Right ventricle myocardium inferior (tissue), 1 donor: ENCODE measurements around the gene KLF13. TPM values are rescaled to one million over a fixed set of nuclear protein-coding genes. Genes with fewer than 3 reads are reported as not detected.

ENCODE experiments used
- ATAC-seq: fragments of 200-7000 bp; cut with Tn5 transposase; one replicate; pipeline ENCODE4 v1.9.1; 2020; ENCODE audit warnings: mild to moderate bottlenecking, moderate library complexity
- DNase-seq: peaks from one replicate; pipeline ENCODE4 v3.0.0; 2021; ENCODE audit errors: missing footprints
- intact Hi-C: fragments of 100-400 bp; cut with DNase I; formaldehyde crosslinking; loops from one replicate; pipeline ENCODE4 v1.11.0; 2022
- long read RNA-seq: library from polyadenylated mRNA; unstranded; transcript quantifications from one replicate; pipeline ENCODE4 v2.0.0, GENCODE V29; 2021
- total RNA-seq: library from RNA; stranded (reverse); fragmentation: NEBNext Ultra II Directional; extraction: Animal tissue kit (Norgen Biotek cat#: 25700); gene quantifications from one replicate; pipeline ENCODE4 v1.2.1, GENCODE V29; 2021
- donor health status: DM: no; HTN: yes; CAD: no; lungs with severe emphysema.

Gene KLF13
- total RNA-seq: 63.4 TPM
- long read RNA-seq, full-length matches to known transcripts: 2 of 9 reads
- long read RNA-seq, partial matches to known transcripts: 0 of 9 reads
- long read RNA-seq, other reads (novel, unspliced or antisense): 7 of 9 reads

DNA sequence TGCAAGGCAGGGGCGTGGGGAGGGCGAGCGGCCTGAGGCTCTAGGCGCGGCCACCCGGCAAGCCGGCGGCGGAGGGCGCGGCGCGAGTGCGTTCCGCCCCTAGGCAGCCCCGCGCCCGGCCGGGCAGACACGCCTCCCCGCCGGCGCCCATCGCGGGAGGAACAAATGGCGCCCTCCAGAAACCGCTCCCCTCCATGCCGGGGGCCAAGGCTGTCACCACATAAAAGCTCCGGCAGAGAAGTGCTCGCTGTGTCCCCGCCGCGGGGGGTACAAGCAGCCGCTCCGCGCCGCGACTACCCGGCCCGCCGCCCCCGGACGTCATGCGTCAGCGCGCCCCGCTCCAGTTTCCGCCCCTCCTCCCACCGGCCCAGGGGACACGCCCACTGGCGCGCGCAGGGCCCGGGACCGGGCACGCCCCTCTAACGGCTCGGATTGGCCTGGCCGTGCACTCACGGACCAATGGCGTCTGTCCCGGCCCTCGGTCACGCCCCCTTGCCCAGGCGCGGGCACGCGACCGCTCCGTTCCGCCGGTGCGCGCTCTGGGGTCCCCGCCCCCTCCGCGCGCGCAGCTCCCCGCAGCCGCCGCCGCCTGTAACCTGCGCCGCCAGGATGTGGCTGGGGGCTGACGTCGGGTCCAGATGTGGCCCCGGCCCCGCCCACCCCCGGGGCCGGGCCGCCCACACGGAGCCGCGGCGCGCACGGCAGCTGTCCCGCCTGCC, at the start of gene KLF13:
Gene KLF13 (plus strand): TSS at position 680 of the 719 bp plus-strand sequence. CDS start 378 bp downstream, outside the sequence.
- ATAC-seq: peak; percentile 91
- DNase-seq: peak; percentile 99
- intact Hi-C loops: loop anchor here (1.0 to 2.0 kb wide), 4 partner anchors 39 to 111 kb away; no protein-coding TSS in a partner anchor

DNA sequence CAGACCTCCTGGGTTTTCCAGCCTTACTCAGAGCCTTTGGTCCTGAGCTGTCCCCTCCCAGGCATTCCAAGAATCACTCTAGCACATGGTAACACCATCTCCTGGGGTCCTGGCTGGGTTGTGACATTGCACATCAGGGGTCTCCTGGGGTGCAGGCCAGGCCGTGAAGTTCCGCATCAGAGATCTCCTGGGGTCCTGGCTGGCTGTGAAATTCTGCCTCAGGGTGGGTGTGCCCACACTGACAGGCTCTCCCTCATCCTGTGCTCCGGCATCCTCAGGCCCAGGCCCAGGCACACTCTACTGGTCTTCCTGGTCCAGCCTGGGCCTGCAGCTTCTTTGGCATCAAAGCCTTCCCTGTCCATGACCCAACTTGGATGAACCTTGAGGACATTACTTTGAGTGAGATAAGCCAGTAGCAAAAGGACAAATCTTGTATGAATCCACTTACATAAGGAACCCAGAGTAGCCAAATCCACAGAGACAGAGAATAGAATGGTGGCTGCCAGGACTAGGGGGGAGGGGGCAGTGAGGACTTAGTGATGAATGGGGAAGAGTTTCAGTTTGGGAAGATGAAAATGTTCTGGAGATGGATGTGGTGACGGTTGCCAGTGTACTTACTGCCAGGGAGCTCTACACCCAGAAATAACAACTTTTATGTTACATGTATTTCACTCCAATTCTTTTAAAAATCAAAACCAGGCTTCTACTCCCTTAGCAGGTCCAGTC, 49.1 kb upstream of the KLF13 start:
- intact Hi-C loops: no loop called here
- no peak for DNase-seq

DNA sequence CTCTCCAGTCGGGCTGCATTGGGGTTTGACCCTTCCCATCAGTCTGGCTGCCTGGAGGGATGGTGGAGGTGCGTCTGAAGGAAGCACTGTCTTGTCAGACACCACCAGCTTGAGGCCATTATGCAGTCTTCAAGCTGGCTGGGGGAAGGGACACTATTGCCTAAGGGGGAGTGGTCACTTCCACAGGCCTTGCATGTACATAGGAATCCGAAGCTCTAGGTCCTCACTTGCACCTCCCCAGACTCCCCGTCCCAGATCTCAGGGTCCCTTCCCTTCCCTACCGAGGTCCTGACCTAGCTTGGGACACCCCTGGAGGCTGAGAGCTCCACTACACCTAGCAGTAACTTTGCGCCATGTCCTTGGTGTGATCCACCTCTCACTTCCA, 48.6 kb upstream of the KLF13 start:
- ATAC-seq (no peak), DNase-seq (no peak)
- intact Hi-C loops: no loop called here

More for the DNA sequence above, 49.1 kb upstream of the KLF13 start:
- ATAC-seq: no peak

DNA sequence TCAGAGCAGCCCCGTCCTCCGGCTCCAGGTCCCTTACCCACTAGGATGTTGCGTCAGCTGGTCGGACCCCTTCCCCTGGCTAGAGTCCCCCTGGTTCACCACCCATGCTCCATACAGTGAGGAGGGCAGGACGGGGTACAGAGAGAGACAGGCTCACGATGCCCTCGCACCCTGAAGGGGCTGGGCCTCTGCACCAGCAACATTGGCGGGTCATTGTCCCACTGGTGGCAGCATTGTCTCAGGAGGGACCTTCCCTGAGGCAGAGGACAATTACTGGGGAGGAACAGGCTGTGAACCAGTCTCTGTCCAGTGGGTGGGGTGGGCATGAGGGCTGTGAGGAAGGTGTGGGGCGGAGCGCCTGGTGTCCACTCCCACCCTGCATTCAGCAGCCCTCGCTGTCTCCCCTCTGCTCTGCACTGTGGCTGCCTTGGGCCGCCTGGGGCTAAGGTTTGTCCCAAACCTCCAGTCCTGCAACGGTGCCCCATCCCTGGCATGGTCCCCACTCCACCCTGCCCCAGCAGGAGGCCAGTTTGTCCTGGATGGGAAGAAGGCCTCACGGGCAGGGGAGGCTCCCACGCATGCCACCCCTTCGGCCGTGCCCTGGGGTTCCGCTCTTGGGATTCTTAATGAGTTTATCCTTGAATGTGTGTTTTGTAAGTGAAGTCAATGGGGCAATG, 48.0 kb upstream of the KLF13 start:
- ATAC-seq: no peak
- intact Hi-C loops: no loop called here
- no peak for DNase-seq

DNA sequence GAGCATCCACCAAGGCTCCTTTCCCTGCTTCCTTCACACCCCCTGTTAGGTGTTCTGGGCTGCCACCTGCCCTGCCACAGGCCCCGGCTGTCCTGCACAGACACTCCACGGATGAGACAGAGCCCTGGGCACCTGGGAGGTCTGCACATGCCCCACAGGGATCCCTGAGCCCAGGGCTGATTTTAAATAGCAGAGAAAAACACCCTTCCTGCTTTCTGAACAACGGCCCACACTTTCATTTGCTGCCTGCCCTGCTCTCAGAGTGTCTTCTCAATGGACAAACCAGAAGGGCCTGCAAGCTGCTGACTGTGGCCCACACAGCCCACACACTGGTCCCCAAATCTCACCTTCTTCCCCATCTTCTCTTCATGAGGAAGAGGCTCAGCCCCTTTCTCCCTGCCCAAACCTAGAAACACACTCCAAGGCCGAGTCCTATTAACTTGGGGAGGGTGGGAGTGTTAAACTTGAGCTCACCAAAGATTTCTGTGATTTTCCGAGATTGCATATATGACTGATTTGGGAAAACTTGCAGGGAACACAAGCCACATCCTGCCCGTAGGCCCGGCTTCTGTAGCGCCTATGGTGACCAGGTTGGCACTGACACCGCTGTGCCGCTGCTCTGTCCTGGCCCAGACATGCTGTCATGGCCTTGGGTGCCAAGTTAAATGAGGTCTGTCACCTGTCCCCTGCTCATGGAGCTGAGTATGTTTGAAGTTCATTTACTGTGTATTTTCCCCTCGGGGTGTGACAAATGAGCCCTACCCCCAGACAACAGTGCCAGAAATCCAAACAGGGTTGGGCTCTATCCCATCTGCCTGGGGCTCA, 47.2 kb upstream of the KLF13 start:
- intact Hi-C loops: no loop called here
- DNase-seq (no peak), ATAC-seq (peak; percentile 17)

DNA sequence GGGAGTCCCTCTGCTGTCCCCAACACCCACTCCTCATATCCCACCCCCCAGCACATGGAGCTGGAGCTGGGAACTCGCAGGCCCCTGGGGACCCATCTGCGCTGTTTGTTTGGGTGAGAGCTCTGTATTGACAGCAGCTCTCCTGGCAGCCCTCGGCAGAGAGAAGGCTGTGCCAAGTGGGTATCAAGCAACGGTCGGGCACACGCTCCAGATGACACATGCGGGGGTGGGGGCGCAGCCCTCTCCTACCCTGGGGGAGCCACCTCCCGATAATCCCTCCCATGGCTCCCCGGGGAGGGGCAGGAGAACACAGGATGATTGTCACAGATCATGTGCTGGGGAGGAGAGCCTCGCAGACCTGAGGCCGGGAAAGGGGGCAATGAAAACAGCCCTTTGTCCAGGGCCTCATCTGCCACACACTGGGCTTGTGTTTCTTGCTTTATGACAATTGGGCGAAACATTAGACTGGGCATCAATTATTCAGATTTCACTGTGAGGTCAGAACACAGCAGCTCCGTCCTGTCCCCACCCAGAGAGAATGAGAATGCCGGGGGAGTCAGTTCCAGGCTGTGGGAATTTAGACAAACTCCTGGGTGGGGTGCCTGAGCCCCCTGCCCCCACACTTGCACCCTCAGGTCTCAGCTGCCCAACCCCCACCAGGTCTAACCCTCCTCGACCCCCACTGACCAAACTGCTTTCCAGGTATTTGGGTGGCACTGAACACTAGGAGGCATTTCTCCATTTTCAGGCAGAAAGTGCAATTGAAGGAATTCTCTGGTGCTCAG, 46.4 kb upstream of the KLF13 start:
- no peak for DNase-seq
- intact Hi-C loops: no loop called here
- peak; percentile 16 for ATAC-seq

DNA sequence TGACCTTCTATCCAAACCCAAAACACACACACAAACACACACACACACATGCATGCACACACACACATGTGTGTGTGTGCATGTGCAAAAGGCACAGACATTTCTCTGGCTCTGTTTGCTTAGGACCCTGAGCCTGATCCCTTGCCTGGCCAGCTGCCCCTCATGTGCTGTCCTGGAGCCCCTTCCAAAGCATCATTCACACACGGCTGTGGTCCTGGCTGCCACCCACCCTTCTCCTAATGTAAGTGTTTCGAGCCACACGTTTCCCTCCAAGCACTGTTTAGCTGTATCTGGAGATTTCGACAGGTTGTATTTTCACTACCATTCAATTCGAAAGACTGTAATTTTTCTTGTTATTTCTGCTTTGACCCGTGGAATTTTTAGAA, 45.8 kb upstream of the KLF13 start:
- DNase-seq (no peak), ATAC-seq (no peak)
- intact Hi-C loops: no loop called here

DNA sequence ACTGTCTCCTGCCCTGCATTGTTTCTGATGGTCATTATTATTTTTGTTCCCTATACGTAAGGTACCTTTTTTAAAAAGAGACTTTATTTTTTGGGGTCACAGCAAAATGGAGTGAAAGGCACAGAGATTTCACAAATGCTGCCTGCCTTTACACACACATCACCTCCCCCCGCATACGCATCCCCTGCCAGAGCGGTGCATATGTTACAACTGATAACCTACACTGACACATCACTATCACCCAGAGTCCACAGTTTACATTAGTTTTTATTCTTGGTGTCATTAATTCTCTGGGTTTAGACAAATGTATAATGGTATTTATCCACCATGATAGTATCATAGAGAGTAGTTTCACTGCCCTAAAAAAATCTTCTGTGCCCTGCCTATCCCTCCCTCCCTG, 43.6 kb upstream of the KLF13 start:
- DNase-seq: no peak
- ATAC-seq: no peak
- intact Hi-C loops: no loop called here

DNA sequence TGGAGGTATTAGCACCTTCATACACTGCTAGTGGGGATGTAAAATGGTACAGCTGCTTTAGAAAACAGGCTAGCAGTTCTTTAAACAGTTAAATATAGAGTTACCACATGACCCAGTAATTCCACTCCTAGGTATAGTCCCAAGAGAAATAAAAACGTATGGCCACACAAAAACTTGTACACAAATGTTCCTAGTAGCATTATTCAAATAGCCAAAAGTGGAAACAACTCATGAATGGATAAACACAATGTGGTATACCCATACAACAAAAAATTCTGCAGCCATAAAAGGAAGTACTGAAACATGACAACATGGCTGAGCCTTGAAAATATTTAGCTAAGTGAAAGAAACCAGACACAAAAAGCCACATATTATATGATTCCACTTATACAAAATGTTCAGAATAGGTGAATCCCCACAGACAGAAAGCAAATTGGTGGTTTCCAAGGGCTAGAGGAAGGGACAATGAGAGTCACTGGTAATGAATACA, 40.8 kb upstream of the KLF13 start:
- ATAC-seq (no peak), DNase-seq (no peak)
- intact Hi-C loops: no loop called here

DNA sequence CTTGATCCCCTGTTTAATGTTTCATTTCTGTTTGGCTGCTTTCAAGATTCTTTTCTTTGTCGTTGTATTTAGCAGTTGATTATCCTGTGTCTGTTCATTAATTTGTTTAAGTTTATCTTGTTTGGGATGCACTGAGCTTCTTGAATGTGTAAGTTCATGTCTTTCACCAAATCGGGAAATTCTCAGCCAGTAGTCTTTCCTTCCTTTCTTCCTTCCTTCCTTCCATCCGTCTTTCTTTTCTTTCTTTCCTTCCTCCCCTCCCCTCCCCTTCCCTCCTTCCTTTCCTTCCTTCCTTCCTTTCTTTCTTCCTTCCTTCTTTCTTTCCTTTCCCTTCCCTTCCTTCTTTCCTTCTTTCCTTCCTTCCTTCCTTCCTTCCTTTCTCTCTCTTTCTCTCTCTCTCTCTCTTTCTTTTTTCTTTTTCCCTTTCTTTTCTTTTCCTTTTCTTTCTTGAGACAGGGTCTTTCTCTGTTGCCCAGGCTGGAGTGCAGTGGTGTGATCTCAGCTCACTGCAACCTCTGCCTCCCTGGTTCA, 35.5 kb upstream of the KLF13 start:
- ATAC-seq (no peak), DNase-seq (no peak)
- intact Hi-C loops: no loop called here

DNA sequence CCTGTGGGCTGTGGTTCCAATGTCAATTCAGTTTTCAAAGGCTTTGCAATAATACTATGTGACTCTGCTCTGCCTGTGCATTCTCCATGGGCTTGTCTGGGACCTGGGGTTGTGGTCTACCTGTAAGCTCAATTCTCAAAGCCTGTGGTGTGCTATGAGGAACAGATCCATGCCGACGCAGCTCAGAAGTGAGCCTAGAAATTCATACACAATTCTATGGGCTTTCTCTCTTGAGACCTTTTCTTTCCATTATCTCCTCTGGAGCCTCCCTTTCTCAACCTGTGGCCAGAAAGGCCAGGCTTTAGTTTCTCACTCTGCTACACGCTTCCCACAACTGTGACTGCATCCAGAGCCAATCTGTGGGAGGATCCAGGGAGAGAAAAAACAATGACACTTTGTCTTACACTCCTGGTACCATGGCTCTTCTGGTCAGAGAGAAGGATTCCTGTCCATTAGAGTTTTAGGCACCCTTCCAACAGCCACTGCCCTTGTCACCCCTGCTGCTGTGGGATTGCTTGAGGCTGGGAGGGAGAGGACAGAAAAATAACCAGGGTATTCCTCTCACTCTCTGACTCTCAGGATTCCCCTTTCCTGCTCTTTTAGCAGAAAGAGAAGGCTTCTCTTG, 34.1 kb upstream of the KLF13 start:
- intact Hi-C loops: no loop called here
- DNase-seq: no peak
- ATAC-seq: no peak

DNA sequence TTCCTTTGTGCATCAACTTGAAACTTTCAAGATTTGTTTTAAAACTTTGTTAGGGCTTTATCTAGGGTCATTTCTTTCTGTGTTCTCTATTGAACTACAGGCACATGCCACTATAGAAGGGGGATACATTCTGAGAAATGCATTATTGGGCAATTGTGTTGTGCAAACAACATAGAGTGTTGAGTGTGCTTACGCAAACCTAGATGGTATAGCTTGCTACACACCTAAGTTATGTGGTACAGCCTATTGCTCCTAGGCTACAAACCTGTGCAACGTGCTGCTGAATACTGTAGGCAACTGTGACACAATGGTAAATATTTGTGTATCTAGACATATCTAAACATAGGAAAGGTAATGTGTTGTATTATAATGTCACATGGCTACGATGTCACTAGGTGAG, 33.0 kb upstream of the KLF13 start:
- ATAC-seq: no peak
- intact Hi-C loops: no loop called here

DNA sequence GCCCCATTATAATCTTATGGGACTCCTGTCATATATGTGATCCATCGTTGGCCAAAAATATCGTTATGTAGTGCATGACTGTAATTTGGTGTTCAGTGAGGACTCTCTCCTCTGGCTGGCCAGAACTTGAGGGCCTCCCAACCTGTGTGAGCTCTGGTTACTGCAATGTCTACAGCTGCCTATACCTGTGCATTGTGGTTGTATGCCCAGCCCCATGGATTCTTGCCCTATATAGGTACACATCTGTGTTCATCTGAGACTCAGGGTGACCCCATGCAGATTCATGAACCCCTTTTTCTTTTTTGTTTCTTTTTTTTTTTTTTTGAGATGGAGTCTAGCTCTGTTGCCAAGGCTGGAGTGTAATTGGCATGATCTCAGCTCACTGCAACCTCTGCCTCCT, 32.6 kb upstream of the KLF13 start:
- intact Hi-C loops: no loop called here
- DNase-seq (no peak), ATAC-seq (no peak)

More for the DNA sequence above, 33.0 kb upstream of the KLF13 start:
- no peak for DNase-seq

DNA sequence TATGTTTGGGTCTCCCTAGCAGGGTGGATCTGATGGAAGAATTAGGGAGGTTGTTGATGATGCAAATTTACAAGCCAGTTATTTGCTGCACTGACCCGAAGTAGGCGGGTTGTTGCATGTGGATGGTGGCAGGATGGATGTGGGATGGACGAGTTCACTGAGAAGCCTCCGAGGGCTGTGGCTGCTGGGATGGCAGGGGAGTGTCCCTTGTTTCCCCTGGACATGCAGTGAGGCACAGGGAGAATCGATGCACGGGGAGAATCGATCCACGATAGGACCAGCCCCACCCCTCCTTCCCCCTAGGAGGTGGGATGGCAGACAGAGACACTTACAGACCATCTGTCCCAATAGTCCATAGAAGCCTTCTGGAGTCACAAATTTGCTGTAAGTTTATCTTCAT, 31.0 kb upstream of the KLF13 start:
- ATAC-seq (no peak), DNase-seq (no peak)
- intact Hi-C loops: no loop called here

DNA sequence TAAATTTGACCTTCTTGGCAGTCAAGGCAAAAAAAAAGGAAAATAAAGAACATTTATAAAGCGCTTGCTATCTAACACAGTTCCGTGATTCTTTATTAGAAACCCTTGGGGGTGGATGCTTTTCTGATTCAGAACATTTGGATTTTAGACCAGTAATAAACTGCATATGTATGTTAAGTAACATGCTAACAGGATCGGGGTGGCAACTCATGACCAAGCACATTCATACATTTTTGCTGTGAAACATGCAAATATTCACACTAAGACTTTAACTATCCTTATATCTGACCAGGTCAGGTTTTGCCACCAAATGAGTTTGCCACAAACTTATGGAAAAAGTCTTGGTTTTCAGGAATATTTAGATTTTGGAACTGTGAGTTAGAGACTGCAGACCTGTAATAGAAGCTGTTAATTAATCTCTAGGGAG, 30.4 kb upstream of the KLF13 start:
- no peak for ATAC-seq
- intact Hi-C loops: no loop called here
- DNase-seq: no peak

DNA sequence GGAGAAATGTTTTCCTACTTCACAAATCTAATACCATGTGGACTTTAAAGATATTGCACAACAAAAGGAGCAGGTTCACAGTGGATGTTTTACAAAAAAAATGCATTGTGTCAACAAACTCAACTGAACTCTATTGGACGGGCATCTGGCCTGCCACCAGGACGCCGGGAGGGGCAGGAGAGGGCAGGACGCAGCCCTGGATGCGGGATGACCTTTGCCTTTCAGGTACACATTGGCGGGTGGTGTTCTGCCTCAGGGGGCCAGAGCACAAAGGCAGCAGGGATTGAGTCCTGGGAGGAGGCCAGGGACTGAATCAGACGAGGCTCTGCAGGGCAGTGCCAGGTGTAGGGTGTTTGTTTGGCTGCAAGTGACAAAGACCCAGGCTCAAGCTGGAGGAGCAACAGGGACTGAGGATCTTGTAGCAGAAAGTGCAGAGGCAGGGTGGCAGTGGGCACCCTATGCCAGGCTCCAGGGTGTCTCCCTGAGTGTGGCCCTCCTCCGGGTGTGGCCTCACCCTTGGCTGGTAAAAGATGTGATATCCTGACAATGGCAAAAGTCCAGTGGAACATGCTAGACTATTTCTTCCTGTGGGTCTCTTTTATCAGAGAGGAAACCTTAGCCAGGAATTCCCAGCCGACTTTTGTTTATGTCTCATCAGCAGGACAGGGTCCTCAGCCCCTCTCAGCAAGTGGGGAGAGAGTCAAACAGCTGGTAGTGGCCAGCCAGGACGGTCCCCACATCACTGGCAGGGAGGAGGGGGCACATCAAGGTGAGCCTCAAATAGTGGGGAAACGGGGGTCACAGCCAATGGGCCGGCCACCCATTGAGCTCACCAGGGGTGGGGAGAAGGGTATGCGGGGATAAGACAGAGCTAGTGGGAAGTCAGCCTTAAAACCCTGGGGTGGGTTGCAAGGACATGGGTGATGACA, 29.7 kb upstream of the KLF13 start:
- intact Hi-C loops: no loop called here
- DNase-seq (no peak), ATAC-seq (no peak)
